Measurements from ENCODE around the gene BOK.
"Not testable (repeated sequence)": the region's sequence is repeated elsewhere in the genome, so short reads cannot be mapped to it uniquely, and the experiment has no call there.

The BOK gene

GRCh38 chr2:241514986-241515737, 43.4 kb upstream of the BOK start:
- H3K4me3 ChIP-seq, result no peak overlapping the region
- TF ChIP-seq CTCF (IDR thresholded peaks at IDR 0.05), result no peak
- H3K27ac ChIP-seq, result no peak overlapping the region
- H3K4me1 ChIP-seq, result no peaks in the 10 kb centered on the region
- intact Hi-C loops (cut with DNase I; ENCODE audit: low total_unique reads), result loop anchor here (10.0 kb wide), 1 partner anchor 140 kb away; no protein-coding TSS in a partner anchor
- peaks cover 0 to 9% of the 10 kb centered on the region in 2 donors for H3K27me3 ChIP-seq
- DNase-seq, result no peak
- no peaks in the 10 kb centered on the region for H3K9me3 ChIP-seq
- H3K36me3 ChIP-seq, result peaks cover 0 to 7% (median 0%) of the 10 kb centered on the region in 3 donors

GRCh38 chr2:241516520-241516965, 42.0 kb upstream of the BOK start:
- H3K9me3 ChIP-seq, result no peaks in the 10 kb centered on the region
- TF ChIP-seq CTCF (IDR thresholded peaks at IDR 0.05), result no peak
- no peak for DNase-seq
- intact Hi-C loops (cut with DNase I; ENCODE audit: low total_unique reads), result loop anchor here (10.0 kb wide), 1 partner anchor 142 kb away; no protein-coding TSS in a partner anchor
- no peak overlapping the region for H3K27ac ChIP-seq
- H3K4me3 ChIP-seq, result no peak overlapping the region
- H3K4me1 ChIP-seq, result no peaks in the 10 kb centered on the region
- H3K36me3 ChIP-seq, result peaks cover 0 to 2% (median 0%) of the 10 kb centered on the region in 3 donors
- peaks cover 0 to 21% of the 10 kb centered on the region in 2 donors for H3K27me3 ChIP-seq

DNA sequence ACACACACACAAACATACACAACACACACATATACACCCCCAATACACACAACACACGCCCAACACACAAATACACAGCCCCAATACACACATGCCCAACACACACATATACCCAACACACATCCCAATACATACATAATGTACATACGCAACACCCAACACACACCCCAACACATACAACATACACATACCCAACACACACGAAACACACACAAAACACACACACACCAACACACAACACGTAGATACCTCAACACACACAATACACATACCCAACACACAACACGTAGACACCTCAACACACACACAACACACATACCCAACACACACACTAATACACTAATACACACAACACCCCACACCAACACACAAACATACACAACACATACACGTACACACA, 41.2 kb upstream of the BOK start:
- no peak overlapping the region for H3K27ac ChIP-seq
- no peak for DNase-seq
- TF ChIP-seq CTCF (IDR thresholded peaks at IDR 0.05), result no peak
- no peaks in the 10 kb centered on the region for H3K4me1 ChIP-seq
- peaks cover 0 to 27% of the 10 kb centered on the region in 2 donors for H3K27me3 ChIP-seq
- no peak overlapping the region for H3K4me3 ChIP-seq
- intact Hi-C loops (cut with DNase I; ENCODE audit: low total_unique reads), result loop anchor here (10.0 kb wide), 1 partner anchor 142 kb away; no protein-coding TSS in a partner anchor
- no peaks in the 10 kb centered on the region for H3K36me3 ChIP-seq
- no peaks in the 10 kb centered on the region for H3K9me3 ChIP-seq

GRCh38 chr2:241519669-241520068, 38.9 kb upstream of the BOK start:
- Histone ChIP-seq H3K27me3 (peaks cover 0 to 34% of the 10 kb centered on the region in 2 donors), H3K36me3 (no peaks in the 10 kb centered on the region), H3K9me3 (no peaks in the 10 kb centered on the region), H3K4me1 (no peaks in the 10 kb centered on the region), H3K27ac (no peak overlapping the region), H3K4me3 (no peak overlapping the region)
- TF ChIP-seq CTCF (IDR thresholded peaks at IDR 0.05), result no peak
- intact Hi-C loops (cut with DNase I; ENCODE audit: low total_unique reads), result loop anchor here (10.0 kb wide), 1 partner anchor 145 kb away; no protein-coding TSS in a partner anchor
- no peak for DNase-seq

DNA sequence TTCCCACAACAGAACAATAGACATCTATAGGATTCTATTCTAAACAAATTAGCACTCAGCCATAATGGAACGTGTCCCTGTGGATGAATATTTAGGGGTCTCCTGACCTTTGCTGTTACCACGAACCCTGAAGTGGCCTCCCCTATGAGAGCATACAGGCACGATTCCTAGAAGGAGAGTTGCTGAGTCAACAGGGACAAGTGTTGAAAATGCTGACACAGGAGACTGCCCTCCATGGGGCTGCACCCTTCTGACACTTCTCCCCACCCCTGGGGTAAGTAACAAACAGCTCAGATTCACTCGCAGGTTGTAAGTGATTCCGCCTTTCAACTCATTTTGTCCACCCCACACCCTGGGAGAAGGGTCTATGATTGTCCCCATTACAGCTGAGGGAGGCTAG, 36.1 kb upstream of the BOK start:
- Histone ChIP-seq H3K4me3 (no peak overlapping the region), H3K27me3 (peaks cover 0 to 34% of the 10 kb centered on the region in 2 donors), H3K36me3 (no peaks in the 10 kb centered on the region), H3K9me3 (no peaks in the 10 kb centered on the region), H3K27ac (no peak overlapping the region), H3K4me1 (no peaks in the 10 kb centered on the region)
- TF ChIP-seq CTCF (IDR thresholded peaks at IDR 0.05), result no peak
- intact Hi-C loops (cut with DNase I; ENCODE audit: low total_unique reads), result no loop called here
- no peak for DNase-seq

- intact Hi-C loops (cut with DNase I; ENCODE audit: low total_unique reads); H3K27ac ChIP-seq; DNase-seq; H3K9me3 ChIP-seq; H3K4me1 ChIP-seq; H3K4me3 ChIP-seq; H3K36me3 ChIP-seq: not testable (repeated sequence)
- peaks cover 0 to 21% of the 10 kb centered on the region in 2 donors for H3K27me3 ChIP-seq
Observed at GRCh38 chr2:241525818-241526780, 32.4 kb upstream of the BOK start.

All from tibial artery (tissue), 4 donors.